Hippocampal formation (tissue), 2 donors: ENCODE results near the gene FNDC3B.

Experiments
- DNase-seq, 2 donors: peaks; one replicate each; lab custom pipeline; 2025; lab: John Stamatoyannopoulos, UW

The FNDC3B gene

GRCh38 chr3:172286548-172287148, 247.3 kb downstream of the FNDC3B start:
- DNase-seq = no peak

GRCh38 chr3:172287937-172288477, 248.6 kb downstream of the FNDC3B start:
- DNase-seq = no peak

GRCh38 chr3:172288651-172289050, 249.3 kb downstream of the FNDC3B start:
- no peak for DNase-seq

GRCh38 chr3:172289583-172289982, 250.2 kb downstream of the FNDC3B start:
- DNase-seq = no peak

- DNase-seq = no peak
Measured at GRCh38 chr3:172290457-172290856, 251.1 kb downstream of the FNDC3B start.

GRCh38 chr3:172291650-172292049, 252.3 kb downstream of the FNDC3B start:
- DNase-seq = no peak

- no peak for DNase-seq
Measured at GRCh38 chr3:172292422-172292821, 253.0 kb downstream of the FNDC3B start.

- DNase-seq = no peak
Measured at GRCh38 chr3:172293093-172293492, 253.7 kb downstream of the FNDC3B start.

- no peak for DNase-seq
Measured at GRCh38 chr3:172294223-172294806, 254.9 kb downstream of the FNDC3B start.

- no peak for DNase-seq
Measured at GRCh38 chr3:172296248-172296974, 257.0 kb downstream of the FNDC3B start.

GRCh38 chr3:172296975-172297332, 257.6 kb downstream of the FNDC3B start:
- DNase-seq = no peak

GRCh38 chr3:172298247-172298646, 258.9 kb downstream of the FNDC3B start:
- no peak for DNase-seq

- no peak for DNase-seq
Measured at GRCh38 chr3:172300187-172300586, 260.8 kb downstream of the FNDC3B start.

GRCh38 chr3:172300862-172301261, 261.5 kb downstream of the FNDC3B start:
- no peak for DNase-seq

GRCh38 chr3:172302203-172302602, 262.8 kb downstream of the FNDC3B start:
- no peak for DNase-seq

- DNase-seq = no peak
Measured at GRCh38 chr3:172303181-172303580, 263.8 kb downstream of the FNDC3B start.

- DNase-seq = no peak
Measured at GRCh38 chr3:172303941-172304558, 264.7 kb downstream of the FNDC3B start.

GRCh38 chr3:172305552-172305951, 266.2 kb downstream of the FNDC3B start:
- no peak for DNase-seq

- DNase-seq = no peak
Measured at GRCh38 chr3:172305974-172306373, 266.6 kb downstream of the FNDC3B start.

- DNase-seq = no peak
Measured at GRCh38 chr3:172307141-172307560, 267.8 kb downstream of the FNDC3B start.

GRCh38 chr3:172309059-172309458, 269.7 kb downstream of the FNDC3B start:
- DNase-seq = no peak

- DNase-seq = no peak
Measured at GRCh38 chr3:172309741-172310427, 270.5 kb downstream of the FNDC3B start.
